Vagina (tissue), 2 donors: ENCODE measurements around the gene DIAPH2.

Source experiments
- CTCF ChIP-seq, 3 experiments: fragments of 450-650 bp in 2 of 3; fragments of 200-600 bp in 1 of 3; sonication (generic) in 1 of 3; IDR thresholded peaks; one replicate each; pipeline ENCODE4 v1.5.1; 2017 to 2019; ENCODE audit warnings: antibody characterized with exemption in 3 of 3, mild to moderate bottlenecking in 2 of 3, moderate library complexity in 2 of 3
- POLR2AphosphoS5 ChIP-seq, 2 donors: sonication (generic); formaldehyde crosslinking; IDR thresholded peaks; one replicate each; pipeline ENCODE4 v1.9.0; 2017; ENCODE audit warnings: antibody characterized with exemption in 2 of 2, mild to moderate bottlenecking in 2 of 2, low read depth in 1 of 2; ENCODE audit not compliant: insufficient read depth in 1 of 2

- TF ChIP-seq CTCF (IDR thresholded peaks at IDR 0.05) (no peak), POLR2AphosphoS5 (IDR thresholded peaks at IDR 0.05; ENCODE audit: insufficient read depth in 1 of 2, low read depth in 1 of 2) (no peak)
Observed at GRCh38 chrX:97636473-97637140, 952.0 kb downstream of the DIAPH2 start.
